ENCODE results near the gene AGPAT3.

AGPAT3 gene

DNA sequence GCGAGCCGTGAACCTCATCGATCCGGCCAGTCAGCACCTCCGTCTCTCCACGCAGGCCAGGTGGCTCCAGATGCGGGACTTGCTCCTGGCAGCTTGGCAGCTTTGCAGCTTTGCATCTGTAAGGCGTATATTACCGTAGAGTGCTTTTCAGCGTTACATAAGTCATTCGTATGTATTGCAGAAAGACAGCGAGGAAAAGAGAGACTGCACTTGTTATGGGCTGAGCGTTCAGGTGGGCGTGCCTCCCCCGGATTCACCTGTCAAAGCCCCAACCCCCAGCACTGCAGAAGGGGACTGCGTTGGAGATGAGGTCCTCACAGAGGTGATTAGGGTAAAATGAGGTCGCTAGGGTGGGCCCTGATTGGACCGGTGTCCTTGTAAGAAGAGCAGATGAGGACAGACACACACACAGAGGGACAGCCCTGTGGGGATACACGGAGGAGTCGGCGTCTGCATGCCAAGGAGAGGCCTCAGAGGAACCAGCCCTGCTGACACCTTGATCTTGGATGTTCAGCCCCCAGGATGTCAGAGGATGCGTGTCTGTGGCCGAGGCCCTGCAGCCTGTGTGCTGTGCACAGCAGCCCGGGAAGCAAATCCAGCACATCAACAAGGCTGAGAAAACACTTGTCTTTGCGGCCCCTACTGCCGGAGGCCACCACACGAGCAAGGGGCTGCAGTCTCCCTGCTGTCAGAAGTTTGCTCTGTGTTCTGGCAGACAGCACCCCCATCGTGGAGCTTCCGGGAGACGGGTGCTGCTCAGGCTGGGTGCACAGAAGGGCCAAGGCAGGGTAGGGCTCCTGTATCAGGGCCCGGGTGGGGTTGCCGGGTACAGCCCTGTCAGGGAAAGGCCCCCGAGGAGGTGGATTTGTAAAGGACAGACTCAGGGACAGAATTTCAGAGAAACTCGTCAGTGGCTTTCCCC lies 10.9 kb upstream of the AGPAT3 start:
- H3K4me3 ChIP-seq (ENCODE audit: low read depth, low read length) = no peak overlapping the region
- in situ Hi-C loops (cut with HindIII; ENCODE audit: low sequenced_read_pairs) = no loop called here
- DNase-seq (ENCODE audit: low read depth, low spot score) = no peak
- no peak for TF ChIP-seq CTCF (IDR thresholded peaks at IDR 0.05; ENCODE audit: low read depth, low read length)

DNA sequence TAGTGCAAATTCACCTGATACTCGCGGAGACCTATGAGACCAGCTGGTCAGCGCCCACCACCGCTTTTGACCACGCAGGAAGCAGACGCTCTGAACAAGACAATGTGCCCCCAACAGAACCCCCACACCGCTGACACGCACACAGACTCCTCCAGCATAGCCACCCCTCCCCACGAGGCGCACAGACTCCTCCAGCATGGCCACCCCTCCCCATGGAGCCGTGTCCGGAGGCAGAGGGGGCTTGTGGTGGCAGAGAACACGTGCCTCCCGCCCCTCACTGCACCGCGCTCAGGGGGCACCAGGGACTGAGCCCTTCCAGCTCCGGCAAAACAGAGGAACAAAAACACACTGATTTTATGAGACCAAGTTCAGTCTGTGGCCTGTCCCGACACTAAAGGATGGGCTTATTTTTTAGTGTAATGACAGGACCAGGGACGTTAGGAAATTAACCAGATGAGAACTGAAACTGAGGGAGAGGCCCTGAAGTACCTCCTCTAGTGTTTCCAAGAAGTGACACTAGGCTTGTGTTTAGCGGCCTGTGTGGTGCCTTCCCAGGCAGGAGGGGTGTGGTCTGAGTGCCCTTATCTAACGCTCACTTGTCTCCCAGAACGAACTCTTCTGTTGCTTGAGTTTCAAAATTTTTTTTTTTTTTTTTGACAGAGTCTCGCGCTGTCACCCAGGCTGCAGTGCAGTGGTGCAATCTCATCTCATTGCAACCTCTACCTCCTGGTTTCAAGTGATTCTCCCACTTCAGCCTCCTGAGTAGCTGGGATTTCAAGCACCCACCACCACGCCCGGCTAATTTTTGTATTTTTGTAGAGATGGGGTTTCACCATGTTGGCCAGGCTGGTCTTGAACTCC lies 10.0 kb upstream of the AGPAT3 start:
- no peak for TF ChIP-seq CTCF (IDR thresholded peaks at IDR 0.05; ENCODE audit: low read depth, low read length)
- no peak for DNase-seq (ENCODE audit: low read depth, low spot score)
- in situ Hi-C loops (cut with HindIII; ENCODE audit: low sequenced_read_pairs) = no loop called here
- no peak overlapping the region for H3K4me3 ChIP-seq (ENCODE audit: low read depth, low read length)

DNA sequence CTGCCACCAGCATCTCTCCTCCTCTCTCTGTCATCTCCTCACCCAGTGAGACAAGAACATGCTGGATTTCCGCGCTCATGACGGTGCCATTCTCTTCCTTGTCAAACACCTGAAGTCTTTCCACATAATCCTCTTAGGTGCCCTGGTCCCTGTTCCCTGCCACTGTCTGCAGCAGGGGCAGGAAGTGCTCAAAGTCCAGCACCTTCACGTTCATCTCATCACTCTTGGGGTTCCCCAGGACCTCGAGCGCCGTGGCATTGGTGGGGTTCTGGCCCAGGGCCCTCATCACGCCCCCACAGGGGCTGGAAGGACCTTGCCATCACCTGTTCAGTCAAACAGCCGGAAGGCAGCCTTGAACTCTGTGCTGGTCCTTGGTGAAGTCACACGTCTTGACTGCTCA lies 9.1 kb upstream of the AGPAT3 start:
- in situ Hi-C loops (cut with HindIII; ENCODE audit: low sequenced_read_pairs) = no loop called here
- DNase-seq (ENCODE audit: low read depth, low spot score) = no peak
- H3K4me3 ChIP-seq (ENCODE audit: low read depth, low read length) = no peak overlapping the region
- no peak for TF ChIP-seq CTCF (IDR thresholded peaks at IDR 0.05; ENCODE audit: low read depth, low read length)

- in situ Hi-C loops (cut with HindIII; ENCODE audit: low sequenced_read_pairs) = no loop called here
- TF ChIP-seq CTCF (IDR thresholded peaks at IDR 0.05; ENCODE audit: low read depth, low read length) = no peak
- DNase-seq (ENCODE audit: low read depth, low spot score) = no peak
- no peak overlapping the region for H3K4me3 ChIP-seq (ENCODE audit: low read depth, low read length)
Measured at GRCh38 chr21:43858806-43859648, 6.0 kb upstream of the AGPAT3 start.

- H3K4me3 ChIP-seq (ENCODE audit: low read depth, low read length) = no peak overlapping the region
- in situ Hi-C loops (cut with HindIII; ENCODE audit: low sequenced_read_pairs) = no loop called here
- TF ChIP-seq CTCF (IDR thresholded peaks at IDR 0.05; ENCODE audit: low read depth, low read length) = no peak
- no peak for DNase-seq (ENCODE audit: low read depth, low spot score)
Measured at GRCh38 chr21:43859747-43860214, 5.2 kb upstream of the AGPAT3 start.

GRCh38 chr21:43861706-43862105 lies 3.3 kb upstream of the AGPAT3 start:
- TF ChIP-seq CTCF (IDR thresholded peaks at IDR 0.05; ENCODE audit: low read depth, low read length) = no peak
- H3K4me3 ChIP-seq (ENCODE audit: low read depth, low read length) = no peak overlapping the region
- no peak for DNase-seq (ENCODE audit: low read depth, low spot score)
- in situ Hi-C loops (cut with HindIII; ENCODE audit: low sequenced_read_pairs) = no loop called here
